Mesenchymal stem cell (in vitro differentiated cells and primary cell): ENCODE results near the gene TPO.

Experiments used
- DNase-seq: peaks from one replicate; pipeline ENCODE4 v3.0.0-alpha.2; 2013
- H2AFZ ChIP-seq: one replicate; pipeline ENCODE4 v1.6.1; 2013; ENCODE audit warnings: low read depth, mild to moderate bottlenecking, control low read depth, inconsistent platforms, low read length, moderate library complexity
- H2AK5ac ChIP-seq: 2 replicates; pipeline ENCODE4 v1.6.1; 2013; ENCODE audit warnings: low read length, moderate library complexity, mild to moderate bottlenecking, inconsistent platforms; ENCODE audit not compliant: severe bottlenecking
- H2BK120ac ChIP-seq: one replicate; pipeline ENCODE4 v1.6.1; 2013; ENCODE audit warnings: low read depth, mild to moderate bottlenecking, inconsistent platforms, low read length, moderate library complexity
- H2BK12ac ChIP-seq, 2 experiments: one replicate each; pipeline ENCODE4 v1.6.1; 2013; ENCODE audit warnings: inconsistent platforms in 2 of 2, low read length in 2 of 2, mild to moderate bottlenecking in 2 of 2, moderate library complexity in 2 of 2, control low read depth in 1 of 2
- H2BK15ac ChIP-seq: one replicate; pipeline ENCODE4 v1.6.1; 2013; ENCODE audit warnings: mild to moderate bottlenecking, low read depth, inconsistent platforms; ENCODE audit not compliant: poor library complexity, severe bottlenecking
- H2BK5ac ChIP-seq: 2 replicates; pipeline ENCODE4 v1.6.1; 2013; ENCODE audit warnings: low read depth, mild to moderate bottlenecking, low read length, control low read depth, inconsistent platforms; ENCODE audit not compliant: poor library complexity, severe bottlenecking
- H3K14ac ChIP-seq, 2 experiments: one replicate each; pipeline ENCODE4 v1.6.1; 2013; ENCODE audit warnings: inconsistent platforms in 2 of 2, low read length in 2 of 2, control low read depth in 1 of 2, mild to moderate bottlenecking in 1 of 2, moderate library complexity in 1 of 2
- H3K18ac ChIP-seq, 2 experiments: one replicate each; pipeline ENCODE4 v1.6.1; 2013; ENCODE audit warnings: inconsistent platforms in 2 of 2, low read length in 2 of 2, control low read depth in 1 of 2, low read depth in 1 of 2, mild to moderate bottlenecking in 1 of 2
- H3K23ac ChIP-seq, 2 experiments: one replicate each; pipeline ENCODE4 v1.6.1; 2013; ENCODE audit warnings: inconsistent platforms in 2 of 2, low read length in 2 of 2, mild to moderate bottlenecking in 2 of 2, moderate library complexity in 2 of 2, control low read depth in 1 of 2
- H3K27ac ChIP-seq: 2 replicates; pipeline ENCODE4 v1.5.1; 2013; ENCODE audit warnings: mild to moderate bottlenecking, moderate library complexity, low read length, control low read depth, inconsistent platforms; ENCODE audit not compliant: poor library complexity, severe bottlenecking
- H3K27me3 ChIP-seq, 2 experiments: 2 replicates each; pipeline versions ENCODE4 v1.6.1 to v1.7.0; 2013; ENCODE audit warnings: low read length in 2 of 2, mild to moderate bottlenecking in 2 of 2, moderate library complexity in 2 of 2, control low read depth in 1 of 2, inconsistent platforms in 1 of 2; ENCODE audit not compliant: control insufficient read depth in 1 of 2, insufficient read depth in 1 of 2
- H3K36me3 ChIP-seq, 2 experiments: 2 replicates each; pipeline versions ENCODE4 v1.6.1 to v1.7.0; 2013; ENCODE audit warnings: low read length in 2 of 2, control low read depth in 1 of 2, inconsistent platforms in 1 of 2, low read depth in 1 of 2, mild to moderate bottlenecking in 1 of 2; ENCODE audit not compliant: insufficient read depth in 2 of 2, control insufficient read depth in 1 of 2
- H3K4ac ChIP-seq, 2 experiments: one replicate each; pipeline ENCODE4 v1.6.1; 2013; ENCODE audit warnings: inconsistent platforms in 2 of 2, low read length in 2 of 2, mild to moderate bottlenecking in 2 of 2, moderate library complexity in 2 of 2, control low read depth in 1 of 2, low read depth in 1 of 2
- H3K4me1 ChIP-seq: 2 replicates; pipeline ENCODE4 v1.6.1; 2013; ENCODE audit warnings: low read depth, low read length, control low read depth; ENCODE audit not compliant: control insufficient read depth, insufficient read depth
- H3K4me2 ChIP-seq: 2 replicates; pipeline ENCODE4 v1.6.1; 2013; ENCODE audit warnings: low read length, mild to moderate bottlenecking, inconsistent platforms; ENCODE audit not compliant: poor library complexity, severe bottlenecking
- H3K4me3 ChIP-seq, 2 experiments: 2 replicates each; pipeline versions ENCODE4 v1.5.1 to v1.7.0; 2013; ENCODE audit warnings: low read length in 2 of 2, mild to moderate bottlenecking in 2 of 2, control low read depth in 1 of 2, low read depth in 1 of 2; ENCODE audit not compliant: insufficient read depth in 1 of 2
- H3K79me1 ChIP-seq: replicated peaks from 2 replicates; pipeline ENCODE4 v1.6.1; 2013; ENCODE audit warnings: mild to moderate bottlenecking, control low read depth, low read length, inconsistent platforms; ENCODE audit not compliant: poor library complexity, severe bottlenecking
- H3K9ac ChIP-seq: 2 replicates; pipeline ENCODE4 v1.7.0; 2013; ENCODE audit warnings: mild to moderate bottlenecking, low read length, moderate library complexity
- H3K9me3 ChIP-seq: 2 replicates; pipeline ENCODE4 v1.7.0; 2013; ENCODE audit warnings: mild to moderate bottlenecking, low read length; ENCODE audit not compliant: control insufficient read depth
- H4K8ac ChIP-seq: one replicate; pipeline ENCODE4 v1.6.1; 2013; ENCODE audit warnings: inconsistent platforms, mild to moderate bottlenecking, low read length, moderate library complexity
- H4K91ac ChIP-seq: one replicate; pipeline ENCODE4 v1.6.1; 2013; ENCODE audit warnings: mild to moderate bottlenecking, low read length, inconsistent platforms
- WGBS: methylation state at CpG from one replicate; pipeline ENCODE4 v1.1.7; 2013; ENCODE audit warnings: mixed read lengths; 5-methylcytosine and 5-hydroxymethylcytosine counted together

TPO gene

GRCh38 chr2:1586251-1586922, 173.1 kb downstream of the TPO start:
- H2AFZ ChIP-seq, result no peak overlapping the region
- DNase-seq, result no peak
- H2BK15ac ChIP-seq, result no peak overlapping the region
- H3K36me3 ChIP-seq, result peaks cover 0 to 8% of the 10 kb centered on the region in 2 experiments
- H2AK5ac ChIP-seq, result peak overlapping the region; percentile 59
- no peak overlapping the region for H3K4ac ChIP-seq
- H3K27me3 ChIP-seq, result peaks cover 0 to 66% of the 10 kb centered on the region in 2 experiments
- H3K4me3 ChIP-seq, result no peak overlapping the region
- H3K9ac ChIP-seq, result no peak overlapping the region
- no peak overlapping the region for H2BK12ac ChIP-seq
- no peak overlapping the region for H3K14ac ChIP-seq
- no peak overlapping the region for H3K23ac ChIP-seq
- H3K18ac ChIP-seq, result no peak overlapping the region
- no peak overlapping the region for H4K8ac ChIP-seq
- H3K4me2 ChIP-seq, result no peak overlapping the region
- H2BK5ac ChIP-seq, result no peak overlapping the region
- peaks cover 50% of the 10 kb centered on the region for H3K4me1 ChIP-seq
- H3K9me3 ChIP-seq, result no peaks in the 10 kb centered on the region
- WGBS, result 83% methylated on average over 14 of the region's 14 CpGs
- H3K27ac ChIP-seq, result no peak overlapping the region
- H2BK120ac ChIP-seq, result no peak overlapping the region
- no peaks in the 10 kb centered on the region for H3K79me1 ChIP-seq
- H4K91ac ChIP-seq, result no peak overlapping the region

- H3K4ac ChIP-seq, result no peak overlapping the region
- no peak overlapping the region for H2BK15ac ChIP-seq
- H3K4me2 ChIP-seq, result no peak overlapping the region
- DNase-seq, result no peak
- no peak overlapping the region for H3K27ac ChIP-seq
- H2AK5ac ChIP-seq, result no peak overlapping the region
- H3K27me3 ChIP-seq, result peaks cover 0 to 66% of the 10 kb centered on the region in 2 experiments
- H4K91ac ChIP-seq, result no peak overlapping the region
- H2BK12ac ChIP-seq, result no peak overlapping the region
- H4K8ac ChIP-seq, result no peak overlapping the region
- H3K79me1 ChIP-seq, result no peaks in the 10 kb centered on the region
- no peak overlapping the region for H3K18ac ChIP-seq
- H3K23ac ChIP-seq, result no peak overlapping the region
- no peak overlapping the region for H2BK120ac ChIP-seq
- peaks cover 0 to 4% of the 10 kb centered on the region in 2 experiments for H3K36me3 ChIP-seq
- WGBS, result 77% methylated on average over 10 of the region's 17 CpGs
- no peak overlapping the region for H3K9ac ChIP-seq
- no peak overlapping the region for H3K4me3 ChIP-seq
- peaks cover 57% of the 10 kb centered on the region for H3K4me1 ChIP-seq
- H3K9me3 ChIP-seq, result no peaks in the 10 kb centered on the region
- H2AFZ ChIP-seq, result no peak overlapping the region
- H2BK5ac ChIP-seq, result no peak overlapping the region
- H3K14ac ChIP-seq, result no peak overlapping the region
These were observed 173.9 kb downstream of the TPO start for GRCh38 chr2:1586923-1587840.

- H3K36me3 ChIP-seq, result no peaks in the 10 kb centered on the region
- no peak overlapping the region for H4K8ac ChIP-seq
- H3K9me3 ChIP-seq, result no peaks in the 10 kb centered on the region
- H3K27ac ChIP-seq, result no peak overlapping the region
- H3K4me3 ChIP-seq, result no peak overlapping the region
- no peak overlapping the region for H3K14ac ChIP-seq
- peaks cover 0 to 56% of the 10 kb centered on the region in 2 experiments for H3K27me3 ChIP-seq
- H2BK15ac ChIP-seq, result no peak overlapping the region
- no peak overlapping the region for H2BK5ac ChIP-seq
- H2BK120ac ChIP-seq, result no peak overlapping the region
- no peak overlapping the region for H3K4me2 ChIP-seq
- peak overlapping the region in 1 of 2 experiments; percentile 15 for H2BK12ac ChIP-seq
- peaks cover 59% of the 10 kb centered on the region for H3K4me1 ChIP-seq
- peak overlapping the region; percentile 78 for H2AK5ac ChIP-seq
- no peak overlapping the region for H3K23ac ChIP-seq
- H2AFZ ChIP-seq, result no peak overlapping the region
- no peak overlapping the region for H3K9ac ChIP-seq
- 83% methylated on average over 27 of the region's 27 CpGs for WGBS
- no peak for DNase-seq
- H3K18ac ChIP-seq, result peak overlapping the region in 1 of 2 experiments; percentile 3
- H3K79me1 ChIP-seq, result no peaks in the 10 kb centered on the region
- H4K91ac ChIP-seq, result no peak overlapping the region
- no peak overlapping the region for H3K4ac ChIP-seq
These were observed 175.1 kb downstream of the TPO start for GRCh38 chr2:1588051-1588977.
